ENCODE data around the gene MINPP1. TPM values are rescaled to one million over a fixed set of nuclear protein-coding genes. Genes with fewer than 3 reads are reported as not detected.

The MINPP1 gene
- polyA plus RNA-seq, 1 of the 3 experiments (the other 2 are of a cell fraction), result 23.7 TPM

GRCh38 chr10:87510025-87510424, 5.3 kb downstream of the MINPP1 start:
- no peak overlapping the region for H3K27ac ChIP-seq (ENCODE audit: low read depth in 2 of 2, low read length in 1 of 2)
- H3F3A ChIP-seq (replicated peaks; ENCODE audit: insufficient read depth), result peaks cover 7% of the 10 kb centered on the region
- no peak for DNase-seq
- H3K27me3 ChIP-seq (ENCODE audit: insufficient read depth), result no peaks in the 10 kb centered on the region
- peaks cover 17% of the 10 kb centered on the region; the same call in 1 of the 2 replicates for H4K20me1 ChIP-seq (ENCODE audit: insufficient read depth)
- peaks cover 0 to 16% of the 10 kb centered on the region in 2 experiments; a peak in 2 of 4 replicates for H3K4me1 ChIP-seq (ENCODE audit: control insufficient read depth in 1 of 2, insufficient read depth in 2 of 2, low read depth in 1 of 2, low read length in 1 of 2)
- H3K9me2 ChIP-seq, result no peaks in the 10 kb centered on the region
- POLR2A ChIA-PET, result no interaction called here
- 88% methylated on average over 3 of the region's 3 CpGs for WGBS (ENCODE audit: low lambda C conversion rate)
- H3K36me3 ChIP-seq (replicated peaks in 1 of 2; ENCODE audit: control insufficient read depth in 1 of 2, insufficient read depth in 2 of 2, low read length in 1 of 2), result peaks cover 66 to 71% of the 10 kb centered on the region in 2 experiments
- no peak overlapping the region for H3K4me3 ChIP-seq (ENCODE audit: low read depth in 2 of 2, low read length in 1 of 2)
- H3K79me2 ChIP-seq (ENCODE audit: insufficient read depth), result peaks cover 48% of the 10 kb centered on the region
- no peak overlapping the region for H3K9ac ChIP-seq
- no peaks in the 10 kb centered on the region for H3K9me3 ChIP-seq
- CTCF ChIA-PET, result no interaction called here
- TF ChIP-seq FOXM1 (IDR thresholded peaks at IDR 0.05; ENCODE audit: low read depth) (no peak), NFIC (IDR thresholded peaks at IDR 0.05; ENCODE audit: borderline replicate concordance) (no peak), RCOR1 (IDR thresholded peaks at IDR 0.05; ENCODE audit: low read length) (no peak), SIN3A (IDR thresholded peaks at IDR 0.05; ENCODE audit: borderline replicate concordance, low read depth, low read length) (no peak), RXRA (IDR thresholded peaks at IDR 0.05; ENCODE audit: borderline replicate concordance, low read depth) (no peak), TCF12 (IDR thresholded peaks at IDR 0.05) (no peak), EZH2phosphoT487 (IDR thresholded peaks at IDR 0.05; ENCODE audit: borderline replicate concordance, low read depth) (no peak), ELF1 (IDR thresholded peaks at IDR 0.05) (no peak), TEAD4 (IDR thresholded peaks at IDR 0.05; ENCODE audit: borderline replicate concordance, insufficient read depth) (no peak), IRF3 (IDR thresholded peaks at IDR 0.05; ENCODE audit: low read depth, low read length) (no peak), ZBTB33 (IDR thresholded peaks at IDR 0.05; ENCODE audit: borderline replicate concordance, low read depth) (no peak), FOSL2 (IDR thresholded peaks at IDR 0.05; ENCODE audit: borderline replicate concordance, low read depth) (no peak), NRF1 (IDR thresholded peaks at IDR 0.05; ENCODE audit: low read depth, low read length) (no peak), FOXJ3 (CRISPR knock-in tag; IDR thresholded peaks at IDR 0.05) (no peak)
- no peak overlapping the region for H3K4me2 ChIP-seq
- H2AFZ ChIP-seq (ENCODE audit: low read depth), result no peak overlapping the region

- TF ChIP-seq RCOR1 (IDR thresholded peaks at IDR 0.05; ENCODE audit: low read length), result no peak
- TF ChIP-seq GABPA (IDR thresholded peaks at IDR 0.05; ENCODE audit: low read depth), result no peak
- no peak for TF ChIP-seq MXI1 (IDR thresholded peaks at IDR 0.05; ENCODE audit: low read depth, low read length)
- no peak for TF ChIP-seq TCF12 (IDR thresholded peaks at IDR 0.05)
- peaks cover 33% of the 10 kb centered on the region for H3K79me2 ChIP-seq (ENCODE audit: insufficient read depth)
- no peak overlapping the region for H3K4me2 ChIP-seq
- H3K27ac ChIP-seq (ENCODE audit: low read depth in 2 of 2, low read length in 1 of 2), result no peak overlapping the region
- H3K27me3 ChIP-seq (ENCODE audit: insufficient read depth), result no peaks in the 10 kb centered on the region
- no peak overlapping the region for H3K9ac ChIP-seq
- no peak overlapping the region for H2AFZ ChIP-seq (ENCODE audit: low read depth)
- H3K4me3 ChIP-seq (ENCODE audit: low read depth in 2 of 2, low read length in 1 of 2), result no peak overlapping the region
- no peaks in the 10 kb centered on the region for H3K9me3 ChIP-seq
- peaks cover 69 to 72% of the 10 kb centered on the region in 2 experiments for H3K36me3 ChIP-seq (replicated peaks in 1 of 2; ENCODE audit: control insufficient read depth in 1 of 2, insufficient read depth in 2 of 2, low read length in 1 of 2)
- H3K9me2 ChIP-seq, result no peaks in the 10 kb centered on the region
- peaks cover 0 to 12% of the 10 kb centered on the region in 2 experiments; a peak in 2 of 4 replicates for H3K4me1 ChIP-seq (ENCODE audit: control insufficient read depth in 1 of 2, insufficient read depth in 2 of 2, low read depth in 1 of 2, low read length in 1 of 2)
- ChIA-PET CTCF (interaction anchor here (0.6 kb wide), 1 partner anchor 91 kb away, joined by 3 read pairs; no protein-coding TSS in a partner anchor), POLR2A (no interaction called here)
- 99% methylated on average over 3 of the region's 3 CpGs for WGBS (ENCODE audit: low lambda C conversion rate)
- no peak for DNase-seq
- H3F3A ChIP-seq (replicated peaks; ENCODE audit: insufficient read depth), result peaks cover 7% of the 10 kb centered on the region
- H4K20me1 ChIP-seq (ENCODE audit: insufficient read depth), result peaks cover 9% of the 10 kb centered on the region; the same call in 1 of the 2 replicates
These were observed 6.8 kb downstream of the MINPP1 start for GRCh38 chr10:87511526-87511925.

All from SK-N-SH (cell line).